A673 (cell line): ENCODE measurements around the gene RAB44.

Source experiments
- CTCF ChIP-seq: fragments of 300-800, 200-600 bp; sonication (generic); conservative IDR thresholded peaks from 2 replicates; pipeline ENCODE4 v1.5.1; 2017; ENCODE audit warnings: low read depth, mild to moderate bottlenecking, antibody characterized with exemption, low read length, moderate library complexity, mixed read lengths
- EZH2 ChIP-seq: fragments of 200-600 bp; sonication (generic); IDR thresholded peaks from 2 replicates; pipeline ENCODE4 v1.6.1; 2017; ENCODE audit warnings: borderline replicate concordance, low read depth, mild to moderate bottlenecking, mixed read lengths, antibody characterized with exemption, low read length; ENCODE audit not compliant: poor library complexity, severe bottlenecking

GRCh38 chr6:36746251-36746650, 48.6 kb downstream of the RAB44 start:
- TF ChIP-seq CTCF, result no peak
- no peak for TF ChIP-seq EZH2
